ENCODE measurements around the gene SBNO1. TPM values are rescaled to one million over a fixed set of nuclear protein-coding genes. Genes with fewer than 3 reads are reported as not detected.

The SBNO1 gene
- total RNA-seq, 1 experiment from 2014 or later: 43.8 TPM

GRCh38 chr12:123305136-123305535 lies 59.5 kb downstream of the SBNO1 start:
- ChIA-PET CTCF (no interaction called here), RAD21 (ENCODE audit: low non-redundant PET in 1 of 2, low total read pairs in 2 of 2, uncharacterized antibody in 2 of 2, unreplicated experiment in 2 of 2) (no interaction called here), POLR2A (no interaction called here)
- H3K4me2 ChIP-seq (ENCODE audit: low read length): no peak overlapping the region
- no peak for ATAC-seq
- peaks cover 9% of the 10 kb centered on the region for H3K79me2 ChIP-seq (ENCODE audit: insufficient read depth, low read length)
- peaks cover 44 to 62% of the 10 kb centered on the region in 2 experiments for H3K36me3 ChIP-seq (ENCODE audit: control insufficient read depth in 1 of 2, insufficient read depth in 2 of 2, low read length in 2 of 2)
- H3K4me3 ChIP-seq (replicated peaks in 1 of 2; ENCODE audit: low read depth in 1 of 2, low read length in 2 of 2): no peak overlapping the region
- no peak for DNase-seq (ENCODE audit: low read depth, low spot score)
- no peaks in the 10 kb centered on the region for H3K4me1 ChIP-seq (ENCODE audit: control insufficient read depth in 1 of 2, insufficient read depth in 2 of 2, low read length in 2 of 2)
- H3K9me2 ChIP-seq (ENCODE audit: insufficient read depth): no peaks in the 10 kb centered on the region
- TF ChIP-seq CBX3 (IDR thresholded peaks at IDR 0.05; ENCODE audit: low read depth) (no peak), CTCF (IDR thresholded peaks at IDR 0.05 in 2 of 3, conservative IDR thresholded peaks at IDR 0.05 in 1 of 3; ENCODE audit: borderline replicate concordance in 1 of 3, insufficient read depth in 1 of 3, low read depth in 2 of 3, low read length in 2 of 3) (no peak), CEBPB (IDR thresholded peaks at IDR 0.05; ENCODE audit: low read depth) (no peak), SRF (IDR thresholded peaks at IDR 0.05; ENCODE audit: low read depth) (no peak), POLR2AphosphoS5 (IDR thresholded peaks at IDR 0.05; ENCODE audit: low read depth, low read length) (no peak), POLR2A (IDR thresholded peaks at IDR 0.05; ENCODE audit: borderline replicate concordance, extremely low read depth, insufficient read depth, insufficient read length) (no peak), REST (IDR thresholded peaks at IDR 0.05; ENCODE audit: low read depth) (no peak), EZH2phosphoT487 (IDR thresholded peaks at IDR 0.05; ENCODE audit: borderline replicate concordance) (no peak), YY1 (IDR thresholded peaks at IDR 0.05; ENCODE audit: extremely low read depth, insufficient replicate concordance, low read depth, low read length) (no peak), EGR1 (IDR thresholded peaks at IDR 0.05; ENCODE audit: low read depth) (no peak), ZBTB33 (IDR thresholded peaks at IDR 0.05; ENCODE audit: extremely low read depth, insufficient replicate concordance, low read length) (no peak), ATF3 (IDR thresholded peaks at IDR 0.05) (no peak), EZH2 (IDR thresholded peaks at IDR 0.05) (no peak), TCF7L2 (IDR thresholded peaks at IDR 0.05; ENCODE audit: borderline replicate concordance, extremely low read depth, insufficient read depth, insufficient read length) (no peak), SP1 (IDR thresholded peaks at IDR 0.05; ENCODE audit: low read depth) (no peak), ELF1 (IDR thresholded peaks at IDR 0.05; ENCODE audit: borderline replicate concordance, low read depth) (no peak), ZFX (IDR thresholded peaks at IDR 0.05) (no peak)
- H3K9ac ChIP-seq (ENCODE audit: low read length): no peak overlapping the region
- no peaks in the 10 kb centered on the region for H4K20me1 ChIP-seq (ENCODE audit: insufficient read depth)
- no peaks in the 10 kb centered on the region for H3K27me3 ChIP-seq (ENCODE audit: insufficient read depth, low read length)
- no peaks in the 10 kb centered on the region for H3K9me3 ChIP-seq (ENCODE audit: control insufficient read depth in 1 of 2, insufficient read depth in 1 of 2, low read depth in 1 of 2, low read length in 2 of 2)
- intact Hi-C loops (cut with micrococcal nuclease): no loop called here
- H2AFZ ChIP-seq (ENCODE audit: low read depth, low read length, poor library complexity, severe bottlenecking): no peak overlapping the region
- BruUV-seq (replicated peaks): no TSS peak
- no peak overlapping the region for H3K27ac ChIP-seq (ENCODE audit: low read depth, low read length)

Measured in HCT116 (cell line).